Activated CD8-positive, alpha-beta memory T cell treated with anti-CD3 and anti-CD28 coated beads, Interleukin-2, amount 10 ng/mL, durations not matched to agents 7 days and 5 days (primary cell): ENCODE measurements around the gene ORMDL3. TPM values are rescaled to one million over a fixed set of nuclear protein-coding genes. Genes with fewer than 3 reads are reported as not detected.

Experiments used
- ATAC-seq: fragments of 150-1000 bp; cut with Tn5 transposase; one replicate; pipeline ENCODE4 v1.10.0; 2021; ENCODE audit warnings: moderate library complexity
- CTCF ChIA-PET: fragments of 350-600 bp; sonication (Branson Sonifier 250); formaldehyde crosslinking; loops from one replicate; lab custom pipeline; 2021; ENCODE audit warnings: antibody characterized with exemption; lab: Charles Lee
- DNase-seq: peaks from one replicate; pipeline ENCODE4 v3.0.0-alpha.2; 2020
- H3K27ac Mint-ChIP-seq: one replicate; pipeline ENCODE4 v1.8.0; 2021; ENCODE audit warnings: mild to moderate bottlenecking, mixed read lengths
- H3K27me3 Mint-ChIP-seq: one replicate; pipeline ENCODE4 v1.8.0; 2021; ENCODE audit warnings: mixed read lengths
- H3K36me3 Mint-ChIP-seq: one replicate; pipeline ENCODE4 v1.8.0; 2021; ENCODE audit warnings: mild to moderate bottlenecking, mixed read lengths
- H3K4me1 Mint-ChIP-seq: one replicate; pipeline ENCODE4 v1.8.0; 2021; ENCODE audit warnings: mixed read lengths
- H3K4me3 Mint-ChIP-seq: one replicate; pipeline ENCODE4 v1.8.0; 2021; ENCODE audit warnings: mild to moderate bottlenecking, moderate library complexity, mixed read lengths
- H3K9me3 Mint-ChIP-seq: one replicate; pipeline ENCODE4 v1.8.0; 2022; ENCODE audit warnings: low read depth, mixed read lengths
- total RNA-seq, 2 experiments: library from RNA; stranded (reverse); gene quantifications; one replicate each; pipeline ENCODE4 v1.2.3, GENCODE V29; 2021

ORMDL3 gene
- total RNA-seq, 2 experiments from 2014 or later: 111 to 131 TPM

GRCh38 chr17:39943702-39944392 lies 16.4 kb upstream of the ORMDL3 start:
- CTCF ChIA-PET: no interaction called here
- H3K9me3 Mint-ChIP-seq: no peaks in the 10 kb centered on the region
- H3K27me3 Mint-ChIP-seq: no peaks in the 10 kb centered on the region
- no peak overlapping the region for H3K27ac Mint-ChIP-seq
- no peaks in the 10 kb centered on the region for H3K36me3 Mint-ChIP-seq
- DNase-seq (no peak), ATAC-seq (no peak)
- peaks cover 24% of the 10 kb centered on the region for H3K4me1 Mint-ChIP-seq
- H3K4me3 Mint-ChIP-seq: no peak overlapping the region

GRCh38 chr17:39939588-39940419 lies 12.4 kb upstream of the ORMDL3 start:
- Mint-ChIP-seq H3K4me3 (no peak overlapping the region), H3K36me3 (no peaks in the 10 kb centered on the region), H3K4me1 (peaks cover 19% of the 10 kb centered on the region), H3K27ac (peak overlapping the region; percentile 37), H3K9me3 (no peaks in the 10 kb centered on the region), H3K27me3 (no peaks in the 10 kb centered on the region)
- DNase-seq: peak; percentile 72
- CTCF ChIA-PET: interaction anchor here (1.0 to 3.1 kb wide), 8 partner anchors 9 to 318 kb away, joined by 3 to 13 read pairs (median 3); partner anchors contain the start of genes LRRC3C, ORMDL3 and PSMD3
- peak; percentile 87 for ATAC-seq

DNA sequence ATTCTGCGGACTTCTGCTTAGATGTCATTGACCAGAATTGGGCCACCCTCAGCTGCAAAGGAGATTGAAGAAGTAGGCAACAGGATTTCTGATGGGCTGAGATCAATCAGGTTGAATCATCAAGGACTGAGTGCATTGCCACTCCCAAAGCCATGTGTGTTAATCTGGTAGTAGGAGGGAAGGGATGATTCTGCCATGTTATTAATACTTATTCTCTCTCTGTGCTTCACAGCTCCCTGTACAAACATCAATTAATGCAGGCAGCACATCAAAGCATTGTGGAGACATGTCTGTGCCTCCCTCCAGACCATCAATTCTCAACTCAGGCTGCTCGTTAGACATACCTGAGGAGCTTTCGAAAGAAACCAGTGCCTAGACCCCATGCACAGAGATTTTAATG lies 11.7 kb upstream of the ORMDL3 start:
- CTCF ChIA-PET: interaction anchor here (1.0 to 3.1 kb wide), 7 partner anchors 8 to 317 kb away, joined by 3 to 13 read pairs (median 3); partner anchors contain the start of genes LRRC3C, ORMDL3 and PSMD3
- DNase-seq (no peak), ATAC-seq (no peak)
- no peaks in the 10 kb centered on the region for H3K36me3 Mint-ChIP-seq
- H3K4me1 Mint-ChIP-seq: peaks cover 19% of the 10 kb centered on the region
- H3K27me3 Mint-ChIP-seq: no peaks in the 10 kb centered on the region
- H3K9me3 Mint-ChIP-seq: no peaks in the 10 kb centered on the region
- H3K4me3 Mint-ChIP-seq: no peak overlapping the region
- no peak overlapping the region for H3K27ac Mint-ChIP-seq

DNA sequence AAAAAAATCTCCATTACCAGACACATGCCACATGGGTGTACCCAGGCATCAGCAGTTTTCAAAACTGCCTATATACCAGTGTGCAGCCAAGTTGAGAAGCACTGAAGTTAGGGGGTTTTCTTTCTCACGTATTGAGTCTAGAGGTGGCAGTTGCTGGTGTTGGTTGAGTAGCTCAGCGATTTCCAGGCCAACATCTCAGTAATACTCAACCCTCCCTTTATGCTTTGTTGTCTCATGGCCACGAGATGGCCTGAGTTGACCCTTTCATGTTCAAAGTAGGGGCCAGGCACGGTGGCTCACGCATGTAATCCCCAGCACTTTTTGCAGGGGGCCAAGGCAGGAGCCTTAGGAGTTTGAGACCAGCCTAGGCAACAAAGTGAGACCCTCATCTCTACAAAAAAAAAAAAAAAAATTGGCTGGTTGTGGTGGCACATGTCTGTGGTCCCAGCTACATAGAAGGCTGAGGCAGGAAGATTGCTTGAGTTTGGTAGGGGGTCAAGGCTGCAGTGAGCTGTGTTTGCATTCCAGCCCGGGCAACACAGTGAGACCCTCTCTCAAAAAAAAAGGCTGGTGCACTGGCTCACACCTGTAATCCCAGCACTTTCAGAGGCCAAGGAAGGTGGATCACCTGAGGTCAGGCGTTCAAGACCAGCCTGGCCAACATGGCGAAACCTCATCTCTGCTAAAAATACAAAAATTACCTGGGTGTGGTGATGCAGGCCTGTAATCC lies 10.9 kb upstream of the ORMDL3 start:
- no peak overlapping the region for H3K27ac Mint-ChIP-seq
- CTCF ChIA-PET: interaction anchor here (0.7 to 3.1 kb wide), 6 partner anchors 10 to 82 kb away, joined by 3 to 13 read pairs (median 4); partner anchors contain the start of genes LRRC3C and ORMDL3
- no peaks in the 10 kb centered on the region for H3K9me3 Mint-ChIP-seq
- peaks cover 19% of the 10 kb centered on the region for H3K4me1 Mint-ChIP-seq
- DNase-seq (no peak), ATAC-seq (no peak)
- no peaks in the 10 kb centered on the region for H3K36me3 Mint-ChIP-seq
- H3K27me3 Mint-ChIP-seq: no peaks in the 10 kb centered on the region
- H3K4me3 Mint-ChIP-seq: no peak overlapping the region

DNA sequence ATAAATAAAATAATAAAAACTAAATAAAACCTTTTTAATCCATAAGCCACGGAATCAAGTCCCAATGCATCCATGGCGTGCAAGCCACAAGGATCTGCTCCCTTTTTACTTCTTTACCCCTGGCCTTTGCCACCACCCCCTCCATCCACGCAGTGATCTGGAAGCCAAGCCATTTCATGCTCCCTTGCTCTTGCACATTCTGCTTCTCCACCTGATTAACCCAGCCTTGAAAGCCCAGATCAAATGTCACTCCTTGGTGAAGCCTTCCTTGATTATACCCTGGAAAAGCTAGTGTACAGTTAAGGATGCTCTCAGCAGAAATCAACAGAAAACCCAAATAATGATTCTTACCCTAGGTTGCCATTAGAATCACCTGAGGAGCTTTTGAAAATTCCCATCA lies 10.0 kb upstream of the ORMDL3 start:
- DNase-seq (no peak), ATAC-seq (no peak)
- CTCF ChIA-PET: interaction anchor here (0.8 to 1.9 kb wide), 3 partner anchors 9 to 65 kb away, joined by 3 to 7 read pairs (median 3); no protein-coding TSS in a partner anchor
- Mint-ChIP-seq H3K27me3 (no peaks in the 10 kb centered on the region), H3K4me1 (peaks cover 19% of the 10 kb centered on the region), H3K4me3 (no peak overlapping the region), H3K9me3 (no peaks in the 10 kb centered on the region), H3K36me3 (no peaks in the 10 kb centered on the region), H3K27ac (no peak overlapping the region)

GRCh38 chr17:39935909-39936308 lies 8.5 kb upstream of the ORMDL3 start:
- H3K4me3 Mint-ChIP-seq: no peak overlapping the region
- no peaks in the 10 kb centered on the region for H3K36me3 Mint-ChIP-seq
- no peaks in the 10 kb centered on the region for H3K9me3 Mint-ChIP-seq
- H3K4me1 Mint-ChIP-seq: peaks cover 16% of the 10 kb centered on the region
- ATAC-seq (no peak), DNase-seq (no peak)
- CTCF ChIA-PET: no interaction called here
- H3K27ac Mint-ChIP-seq: no peak overlapping the region
- H3K27me3 Mint-ChIP-seq: no peaks in the 10 kb centered on the region

DNA sequence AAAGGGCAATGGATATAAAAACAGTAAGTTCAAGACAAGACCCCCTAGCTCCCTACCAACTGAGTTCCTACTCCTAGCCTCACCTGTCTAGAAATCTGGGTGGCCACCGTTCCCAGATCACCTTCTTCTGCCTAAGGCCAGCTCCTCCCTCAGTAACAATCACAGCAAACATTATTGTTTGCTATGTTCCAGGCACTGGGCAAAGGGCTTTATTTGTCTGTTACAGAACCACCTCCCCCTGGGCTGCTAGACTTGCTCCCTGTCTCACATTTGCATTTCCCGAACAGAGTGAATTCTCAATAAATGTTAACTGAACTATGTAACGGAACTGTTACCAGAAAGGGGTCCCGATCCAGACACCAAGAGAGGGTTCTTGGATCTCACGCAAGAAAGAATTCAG lies 6.9 kb upstream of the ORMDL3 start:
- H3K4me1 Mint-ChIP-seq: peaks cover 9% of the 10 kb centered on the region
- CTCF ChIA-PET: interaction anchor here (1.0 kb wide), 1 partner anchor 46 kb away, joined by 4 read pairs; no protein-coding TSS in a partner anchor
- H3K36me3 Mint-ChIP-seq: no peaks in the 10 kb centered on the region
- no peak overlapping the region for H3K27ac Mint-ChIP-seq
- H3K27me3 Mint-ChIP-seq: no peaks in the 10 kb centered on the region
- no peaks in the 10 kb centered on the region for H3K9me3 Mint-ChIP-seq
- no peak for ATAC-seq
- no peak for DNase-seq
- H3K4me3 Mint-ChIP-seq: no peak overlapping the region

GRCh38 chr17:39933912-39934311 lies 6.5 kb upstream of the ORMDL3 start:
- Mint-ChIP-seq H3K27me3 (no peaks in the 10 kb centered on the region), H3K4me1 (peaks cover 9% of the 10 kb centered on the region), H3K9me3 (no peaks in the 10 kb centered on the region), H3K36me3 (no peaks in the 10 kb centered on the region), H3K27ac (no peak overlapping the region), H3K4me3 (no peak overlapping the region)
- DNase-seq (no peak), ATAC-seq (no peak)
- CTCF ChIA-PET: no interaction called here

GRCh38 chr17:39929646-39930407 lies 2.4 kb upstream of the ORMDL3 start:
- H3K36me3 Mint-ChIP-seq: peaks cover 8% of the 10 kb centered on the region
- ATAC-seq: no peak
- no peak overlapping the region for H3K27ac Mint-ChIP-seq
- peaks cover 35% of the 10 kb centered on the region for H3K4me1 Mint-ChIP-seq
- CTCF ChIA-PET: interaction anchor here (1.0 to 1.5 kb wide), 3 partner anchors 10 to 308 kb away, joined by 3 read pairs; no protein-coding TSS in a partner anchor
- DNase-seq: no peak
- no peak overlapping the region for H3K4me3 Mint-ChIP-seq
- H3K9me3 Mint-ChIP-seq: no peaks in the 10 kb centered on the region
- H3K27me3 Mint-ChIP-seq: no peaks in the 10 kb centered on the region

DNA sequence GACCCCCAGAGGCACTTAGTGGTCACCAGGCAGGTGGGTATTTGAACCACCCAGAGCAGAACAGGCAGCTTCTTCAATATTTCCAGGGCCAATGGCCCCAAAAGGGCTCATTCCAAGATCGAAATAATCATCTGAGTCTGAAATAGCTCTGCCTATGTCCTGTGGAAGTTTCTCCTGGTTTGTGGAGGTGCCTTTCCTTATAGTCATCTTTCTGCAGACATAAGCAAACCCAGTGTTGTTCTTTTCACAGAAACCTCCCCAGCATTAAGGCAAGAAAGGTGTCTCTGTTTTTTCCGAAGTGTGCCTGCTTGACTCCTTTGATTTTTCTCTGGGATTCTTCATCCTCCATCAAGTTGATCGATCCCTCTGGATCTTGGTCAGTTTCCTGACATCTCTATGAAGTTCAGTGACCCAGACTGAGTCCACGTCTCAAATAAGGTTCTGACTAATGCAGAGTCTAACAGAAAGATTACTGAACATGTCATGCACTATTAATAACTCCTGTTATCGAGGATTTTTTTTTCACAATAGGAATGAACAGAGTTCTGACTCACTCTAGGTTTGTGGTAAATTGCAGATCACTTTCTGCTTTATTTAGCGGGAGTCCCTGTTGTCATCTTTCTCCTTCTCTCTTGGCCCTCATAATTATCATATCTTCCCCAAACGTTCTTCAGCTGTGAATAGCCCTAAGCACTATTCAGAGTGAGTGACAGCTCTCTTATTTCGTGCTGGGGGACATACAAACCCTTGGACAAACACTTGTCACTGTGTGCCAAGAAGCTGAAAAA lies 1.7 kb upstream of the ORMDL3 start:
- Mint-ChIP-seq H3K27ac (no peak overlapping the region), H3K36me3 (peaks cover 14% of the 10 kb centered on the region), H3K9me3 (no peaks in the 10 kb centered on the region), H3K4me3 (peak overlapping the region; percentile 38), H3K27me3 (no peaks in the 10 kb centered on the region), H3K4me1 (peaks cover 43% of the 10 kb centered on the region)
- no peak for ATAC-seq
- DNase-seq: no peak
- CTCF ChIA-PET: interaction anchor here (0.8 to 1.5 kb wide), 4 partner anchors 9 to 307 kb away, joined by 3 read pairs; no protein-coding TSS in a partner anchor

DNA sequence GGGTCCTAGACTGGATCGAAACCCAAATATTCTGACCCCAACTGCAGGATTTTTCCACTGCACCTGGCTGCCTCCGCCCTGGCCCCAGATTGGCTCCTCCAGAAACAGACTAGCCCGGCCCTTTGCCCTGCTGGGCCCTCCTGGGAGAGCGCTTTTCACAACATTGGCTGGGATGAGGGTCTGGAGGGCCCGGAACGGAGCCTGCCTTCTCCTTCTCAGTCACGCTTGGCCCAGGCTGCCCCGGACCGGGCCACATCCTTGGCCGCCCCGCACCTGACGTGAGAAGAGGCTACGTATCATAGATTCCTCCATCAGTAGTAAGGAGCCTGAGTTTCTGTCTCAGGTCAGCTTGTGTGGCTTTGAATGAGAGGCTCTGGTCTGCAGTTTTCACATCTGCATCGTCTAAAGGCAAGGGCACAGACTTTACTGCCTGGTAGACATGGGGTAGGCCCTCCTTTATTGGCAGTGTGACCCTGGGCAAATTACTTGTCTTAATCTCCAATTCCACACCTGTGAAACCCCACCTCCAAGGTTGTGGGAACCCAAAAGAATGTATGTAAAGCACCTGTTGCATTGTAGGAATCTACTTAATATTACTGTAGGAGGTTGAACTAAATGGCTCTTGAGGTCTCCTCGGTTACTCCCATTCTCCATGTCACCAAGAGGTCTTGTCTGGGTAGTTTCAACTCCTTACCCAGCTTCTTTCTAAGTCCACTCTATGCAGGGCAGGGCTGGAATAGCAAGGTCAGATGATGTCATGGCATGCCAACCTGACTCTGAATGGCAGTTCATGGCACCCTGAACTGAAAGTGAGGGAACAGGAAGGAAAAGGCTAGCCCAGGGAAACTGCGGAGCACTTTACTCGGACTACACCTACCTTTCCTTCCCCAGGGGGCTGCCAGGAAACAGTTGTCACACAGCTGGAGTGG lies 792 bp upstream of the ORMDL3 start:
- no peaks in the 10 kb centered on the region for H3K27me3 Mint-ChIP-seq
- H3K27ac Mint-ChIP-seq: peak overlapping the region; percentile 98
- no peaks in the 10 kb centered on the region for H3K9me3 Mint-ChIP-seq
- H3K36me3 Mint-ChIP-seq: peaks cover 19% of the 10 kb centered on the region
- peaks cover 52% of the 10 kb centered on the region for H3K4me1 Mint-ChIP-seq
- CTCF ChIA-PET: interaction anchor here (0.7 to 2.2 kb wide), 7 partner anchors 10 to 306 kb away, joined by 3 to 8 read pairs (median 3); partner anchors contain the start of gene PSMD3
- ATAC-seq (peak; percentile 6), DNase-seq (peak; percentile 50)
- peak overlapping the region; percentile 88 for H3K4me3 Mint-ChIP-seq
